ENCODE data around the gene EPB41L5. TPM values are rescaled to one million over a fixed set of nuclear protein-coding genes. Genes with fewer than 3 reads are reported as not detected.
A peak's percentile ranks its signal among the peaks of the same experiment; 100 is the strongest.

Gene EPB41L5
- total and polyA plus RNA-seq, 5 donors, result 2.5 to 19.9 (median 14.7) TPM

GRCh38 chr2:120100627-120101026, 87.8 kb downstream of the EPB41L5 start:
- ATAC-seq (no peak), DNase-seq (no peak)
- Histone ChIP-seq H3K27ac (ENCODE audit: low read length) (no peak overlapping the region), H3K27me3 (ENCODE audit: control insufficient read depth, insufficient read depth) (no peaks in the 10 kb centered on the region), H3K9me3 (ENCODE audit: control insufficient read depth, low read length) (no peaks in the 10 kb centered on the region), H3K4me3 (ENCODE audit: low read length) (no peak overlapping the region), H3K4me1 (ENCODE audit: control insufficient read depth, insufficient read depth, low read length) (no peaks in the 10 kb centered on the region)
- intact Hi-C loops (cut with DNase I), result no loop called here
- WGBS, result 72% methylated on average over 1 of the region's 1 CpG

- Histone ChIP-seq H3K4me1 (ENCODE audit: control insufficient read depth, insufficient read depth, low read length) (no peaks in the 10 kb centered on the region), H3K9me3 (ENCODE audit: control insufficient read depth, low read length) (no peaks in the 10 kb centered on the region), H3K4me3 (ENCODE audit: low read length) (no peak overlapping the region), H3K27ac (ENCODE audit: low read length) (no peak overlapping the region), H3K27me3 (ENCODE audit: control insufficient read depth, insufficient read depth) (no peaks in the 10 kb centered on the region)
- WGBS, result 91% methylated on average over 4 of the region's 4 CpGs
- DNase-seq (no peak), ATAC-seq (no peak)
- intact Hi-C loops (cut with DNase I), result no loop called here
Observed at GRCh38 chr2:120103723-120104467, 91.0 kb downstream of the EPB41L5 start.

- H3K9me3 ChIP-seq (ENCODE audit: control insufficient read depth, low read length), result no peaks in the 10 kb centered on the region
- DNase-seq, result no peak
- no peaks in the 10 kb centered on the region for H3K27me3 ChIP-seq (ENCODE audit: control insufficient read depth, insufficient read depth)
- no peak overlapping the region for H3K27ac ChIP-seq (ENCODE audit: low read length)
- no peak for ATAC-seq
- intact Hi-C loops (cut with DNase I), result loop anchor here in 1 of 4 donors (5.0 kb wide), 1 partner anchor 208 kb away; no protein-coding TSS in a partner anchor
- WGBS, result 93% methylated on average over 1 of the region's 1 CpG
- no peaks in the 10 kb centered on the region for H3K4me1 ChIP-seq (ENCODE audit: control insufficient read depth, insufficient read depth, low read length)
- H3K4me3 ChIP-seq (ENCODE audit: low read length), result no peak overlapping the region
Observed at GRCh38 chr2:120104772-120105171, 91.9 kb downstream of the EPB41L5 start.

- 81% methylated on average over 2 of the region's 2 CpGs for WGBS
Observed at GRCh38 chr2:120105360-120105759, 92.5 kb downstream of the EPB41L5 start.

GRCh38 chr2:120108049-120108448, 95.2 kb downstream of the EPB41L5 start:
- Histone ChIP-seq H3K27me3 (ENCODE audit: control insufficient read depth, insufficient read depth) (no peaks in the 10 kb centered on the region), H3K4me3 (ENCODE audit: low read length) (no peak overlapping the region), H3K27ac (ENCODE audit: low read length) (no peak overlapping the region), H3K9me3 (ENCODE audit: control insufficient read depth, low read length) (no peaks in the 10 kb centered on the region), H3K4me1 (ENCODE audit: control insufficient read depth, insufficient read depth, low read length) (no peaks in the 10 kb centered on the region)
- ATAC-seq (peak; percentile 87 to 94), DNase-seq (no peak)
- intact Hi-C loops (cut with DNase I), result loop anchor here in 1 of 4 donors (5.0 kb wide), 1 partner anchor 204 kb away; no protein-coding TSS in a partner anchor

More at GRCh38 chr2:120105360-120105759, 92.5 kb downstream of the EPB41L5 start:
- ATAC-seq, result no peak
- Histone ChIP-seq H3K4me1 (ENCODE audit: control insufficient read depth, insufficient read depth, low read length) (no peaks in the 10 kb centered on the region), H3K27ac (ENCODE audit: low read length) (no peak overlapping the region), H3K9me3 (ENCODE audit: control insufficient read depth, low read length) (no peaks in the 10 kb centered on the region), H3K27me3 (ENCODE audit: control insufficient read depth, insufficient read depth) (no peaks in the 10 kb centered on the region), H3K4me3 (ENCODE audit: low read length) (no peak overlapping the region)
- intact Hi-C loops (cut with DNase I), result loop anchor here in 1 of 4 donors (5.0 kb wide), 1 partner anchor 207 kb away; no protein-coding TSS in a partner anchor
- DNase-seq, result no peak

- ATAC-seq (no peak), DNase-seq (no peak)
- 93% methylated on average over 1 of the region's 1 CpG for WGBS
Observed at GRCh38 chr2:120108749-120109148, 95.9 kb downstream of the EPB41L5 start.

GRCh38 chr2:120109186-120110061, 96.5 kb downstream of the EPB41L5 start:
- intact Hi-C loops (cut with DNase I), result loop anchor here in 2 of 4 donors (5.0 to 10.0 kb wide), 3 partner anchors 65 to 978 kb away; no protein-coding TSS in a partner anchor
- no peaks in the 10 kb centered on the region for H3K4me1 ChIP-seq (ENCODE audit: control insufficient read depth, insufficient read depth, low read length)
- ATAC-seq (peak; percentile 48 to 53), DNase-seq (no peak)
- H3K4me3 ChIP-seq (ENCODE audit: low read length), result no peak overlapping the region
- no peaks in the 10 kb centered on the region for H3K9me3 ChIP-seq (ENCODE audit: control insufficient read depth, low read length)
- H3K27ac ChIP-seq (ENCODE audit: low read length), result no peak overlapping the region
- no peaks in the 10 kb centered on the region for H3K27me3 ChIP-seq (ENCODE audit: control insufficient read depth, insufficient read depth)
- 61% methylated on average over 3 of the region's 3 CpGs for WGBS

More at GRCh38 chr2:120108749-120109148, 95.9 kb downstream of the EPB41L5 start:
- intact Hi-C loops (cut with DNase I), result loop anchor here in 1 of 4 donors (5.0 kb wide), 1 partner anchor 204 kb away; no protein-coding TSS in a partner anchor
- Histone ChIP-seq H3K27ac (ENCODE audit: low read length) (no peak overlapping the region), H3K4me1 (ENCODE audit: control insufficient read depth, insufficient read depth, low read length) (no peaks in the 10 kb centered on the region), H3K4me3 (ENCODE audit: low read length) (no peak overlapping the region), H3K27me3 (ENCODE audit: control insufficient read depth, insufficient read depth) (no peaks in the 10 kb centered on the region), H3K9me3 (ENCODE audit: control insufficient read depth, low read length) (no peaks in the 10 kb centered on the region)

GRCh38 chr2:120110062-120110362, 97.1 kb downstream of the EPB41L5 start:
- ATAC-seq, result no peak
- intact Hi-C loops (cut with DNase I), result loop anchor here in 2 of 4 donors (5.0 to 10.0 kb wide), 2 partner anchors 65 to 977 kb away; no protein-coding TSS in a partner anchor
- no peaks in the 10 kb centered on the region for H3K9me3 ChIP-seq (ENCODE audit: control insufficient read depth, low read length)
- 82% methylated on average over 3 of the region's 3 CpGs for WGBS
- H3K4me1 ChIP-seq (ENCODE audit: control insufficient read depth, insufficient read depth, low read length), result no peaks in the 10 kb centered on the region
- H3K4me3 ChIP-seq (ENCODE audit: low read length), result no peak overlapping the region
- no peak overlapping the region for H3K27ac ChIP-seq (ENCODE audit: low read length)
- no peaks in the 10 kb centered on the region for H3K27me3 ChIP-seq (ENCODE audit: control insufficient read depth, insufficient read depth)
- DNase-seq, result no peak

- ATAC-seq (no peak), DNase-seq (peak; percentile 22 to 58 (median 38))
- H3K9me3 ChIP-seq (ENCODE audit: control insufficient read depth, low read length), result no peaks in the 10 kb centered on the region
- no peak overlapping the region for H3K27ac ChIP-seq (ENCODE audit: low read length)
- no peaks in the 10 kb centered on the region for H3K4me1 ChIP-seq (ENCODE audit: control insufficient read depth, insufficient read depth, low read length)
- H3K4me3 ChIP-seq (ENCODE audit: low read length), result no peak overlapping the region
- 79% methylated on average over 6 of the region's 6 CpGs for WGBS
- no peaks in the 10 kb centered on the region for H3K27me3 ChIP-seq (ENCODE audit: control insufficient read depth, insufficient read depth)
- intact Hi-C loops (cut with DNase I), result loop anchor here in 2 of 4 donors (5.0 to 10.0 kb wide), 2 partner anchors 64 to 977 kb away; no protein-coding TSS in a partner anchor
Observed at GRCh38 chr2:120110507-120110906, 97.6 kb downstream of the EPB41L5 start.

- Histone ChIP-seq H3K4me1 (ENCODE audit: control insufficient read depth, insufficient read depth, low read length) (no peaks in the 10 kb centered on the region), H3K9me3 (ENCODE audit: control insufficient read depth, low read length) (no peaks in the 10 kb centered on the region), H3K27ac (ENCODE audit: low read length) (no peak overlapping the region), H3K4me3 (ENCODE audit: low read length) (no peak overlapping the region), H3K27me3 (ENCODE audit: control insufficient read depth, insufficient read depth) (no peaks in the 10 kb centered on the region)
- intact Hi-C loops (cut with DNase I), result loop anchor here in 2 of 4 donors (5.0 to 10.0 kb wide), 2 partner anchors 64 to 976 kb away; no protein-coding TSS in a partner anchor
- WGBS, result 85% methylated on average over 5 of the region's 5 CpGs
- DNase-seq (no peak), ATAC-seq (no peak)
Observed at GRCh38 chr2:120111193-120111592, 98.3 kb downstream of the EPB41L5 start.

- no peak for ATAC-seq
- intact Hi-C loops (cut with DNase I), result loop anchor here in 1 of 4 donors (10.0 kb wide), 1 partner anchor 57 kb away; no protein-coding TSS in a partner anchor
Observed at GRCh38 chr2:120118018-120118417, 105.1 kb downstream of the EPB41L5 start.

More at GRCh38 chr2:120118018-120118417, 105.1 kb downstream of the EPB41L5 start:
- no peak overlapping the region for H3K4me3 ChIP-seq (ENCODE audit: low read length)
- no peaks in the 10 kb centered on the region for H3K27me3 ChIP-seq (ENCODE audit: control insufficient read depth, insufficient read depth)
- no peaks in the 10 kb centered on the region for H3K4me1 ChIP-seq (ENCODE audit: control insufficient read depth, insufficient read depth, low read length)
- 87% methylated on average over 3 of the region's 3 CpGs for WGBS
- H3K9me3 ChIP-seq (ENCODE audit: control insufficient read depth, low read length), result no peaks in the 10 kb centered on the region
- no peak overlapping the region for H3K27ac ChIP-seq (ENCODE audit: low read length)
- no peak for DNase-seq

Data from right cardiac atrium (tissue), 5 donors.